Trophoblast cell (in vitro differentiated cells and primary cell): Measurements from ENCODE around the gene PEA15.

ENCODE experiments used
- DNase-seq, 2 donors: peaks; one replicate each; pipeline ENCODE4 v3.0.0-alpha.2; 2016
- H2AFZ ChIP-seq: 2 replicates; pipeline ENCODE4 v1.6.1; 2013; ENCODE audit warnings: low read length, moderate library complexity, mild to moderate bottlenecking; ENCODE audit not compliant: insufficient read depth, poor library complexity
- H2AK5ac ChIP-seq: 2 replicates; pipeline ENCODE4 v1.6.1; 2013; ENCODE audit warnings: mild to moderate bottlenecking, low read length
- H2BK120ac ChIP-seq: 2 replicates; pipeline ENCODE4 v1.6.1; 2013; ENCODE audit warnings: low read length, mild to moderate bottlenecking, moderate library complexity; ENCODE audit not compliant: insufficient read depth, poor library complexity
- H2BK12ac ChIP-seq: 2 replicates; pipeline ENCODE4 v1.6.1; 2013; ENCODE audit warnings: mild to moderate bottlenecking, low read length, moderate library complexity
- H2BK5ac ChIP-seq: 2 replicates; pipeline ENCODE4 v1.6.1; 2013; ENCODE audit warnings: low read length, low read depth, moderate library complexity, mild to moderate bottlenecking; ENCODE audit not compliant: poor library complexity
- H3K14ac ChIP-seq: 2 replicates; pipeline ENCODE4 v1.6.1; 2013; ENCODE audit warnings: mild to moderate bottlenecking, low read length
- H3K18ac ChIP-seq: 2 replicates; pipeline ENCODE4 v1.6.1; 2013; ENCODE audit warnings: mild to moderate bottlenecking, low read length
- H3K23ac ChIP-seq: 2 replicates; pipeline ENCODE4 v1.6.1; 2013; ENCODE audit warnings: low read length
- H3K27ac ChIP-seq: 2 replicates; pipeline ENCODE4 v1.5.1; 2013; ENCODE audit warnings: low read depth, mild to moderate bottlenecking, inconsistent platforms, low read length, moderate library complexity
- H3K27me3 ChIP-seq: 2 replicates; pipeline ENCODE4 v1.6.1; 2013; ENCODE audit warnings: inconsistent platforms, mild to moderate bottlenecking, low read length, moderate library complexity; ENCODE audit not compliant: insufficient read depth
- H3K36me3 ChIP-seq, 2 experiments: 1 replicate in 1 of 2; 2 replicates in 1 of 2; pipeline ENCODE4 v1.6.1; 2013; ENCODE audit warnings: low read length in 2 of 2, mild to moderate bottlenecking in 2 of 2, moderate library complexity in 1 of 2; ENCODE audit not compliant: insufficient read depth in 2 of 2, control insufficient read depth in 1 of 2
- H3K4ac ChIP-seq: 2 replicates; pipeline ENCODE4 v1.6.1; 2013; ENCODE audit warnings: low read depth, mild to moderate bottlenecking, low read length, moderate library complexity
- H3K4me1 ChIP-seq, 2 experiments: 1 replicate in 1 of 2; 2 replicates in 1 of 2; pipeline ENCODE4 v1.6.1; 2013; ENCODE audit warnings: low read length in 2 of 2, mild to moderate bottlenecking in 2 of 2, moderate library complexity in 1 of 2; ENCODE audit not compliant: insufficient read depth in 2 of 2, control insufficient read depth in 1 of 2
- H3K4me2 ChIP-seq: 2 replicates; pipeline ENCODE4 v1.6.1; 2013; ENCODE audit warnings: inconsistent platforms, mild to moderate bottlenecking, low read length, moderate library complexity
- H3K4me3 ChIP-seq: 2 replicates; pipeline ENCODE4 v1.5.1; 2013; ENCODE audit warnings: mild to moderate bottlenecking, low read depth, low read length, inconsistent platforms
- H3K79me1 ChIP-seq: one replicate; pipeline ENCODE4 v1.6.1; 2013; ENCODE audit warnings: low read length
- H3K79me2 ChIP-seq: 2 replicates; pipeline ENCODE4 v1.6.1; 2013; ENCODE audit warnings: low read length, mild to moderate bottlenecking; ENCODE audit not compliant: control insufficient read depth, insufficient read depth, poor library complexity
- H3K9ac ChIP-seq: 2 replicates; pipeline ENCODE4 v1.6.1; 2013; ENCODE audit warnings: mild to moderate bottlenecking, low read length
- H3K9me3 ChIP-seq: 2 replicates; pipeline ENCODE4 v1.6.1; 2013; ENCODE audit warnings: low read depth, mild to moderate bottlenecking, control low read depth, inconsistent platforms, low read length; ENCODE audit not compliant: insufficient read depth
- H4K12ac ChIP-seq: 2 replicates; pipeline ENCODE4 v1.6.1; 2013; ENCODE audit warnings: low read depth, mild to moderate bottlenecking, low read length, moderate library complexity
- H4K8ac ChIP-seq: 2 replicates; pipeline ENCODE4 v1.6.1; 2013; ENCODE audit warnings: low read depth, mild to moderate bottlenecking, low read length, moderate library complexity
- H4K91ac ChIP-seq: one replicate; pipeline ENCODE4 v1.6.1; 2013; ENCODE audit warnings: low read depth, mild to moderate bottlenecking, low read length, moderate library complexity
- WGBS: extraction: QIAGEN DNeasy Blood & Tissue Kit; methylation state at CpG from one replicate; pipeline ENCODE4 v1.1.7; 2013; ENCODE audit warnings: missing lambda C conversion rate; ENCODE audit not compliant: insufficient read length, insufficient coverage; ENCODE audit errors: extremely low coverage; 5-methylcytosine and 5-hydroxymethylcytosine counted together

Gene PEA15

GRCh38 chr1:160167580-160167979, 37.6 kb upstream of the PEA15 start:
- Histone ChIP-seq H3K36me3 (no peaks in the 10 kb centered on the region), H3K9me3 (no peaks in the 10 kb centered on the region), H3K18ac (no peak overlapping the region), H3K4me2 (no peak overlapping the region), H2AK5ac (no peak overlapping the region), H3K9ac (no peak overlapping the region), H2BK12ac (no peak overlapping the region), H2AFZ (no peak overlapping the region), H3K4me3 (no peak overlapping the region), H4K12ac (no peak overlapping the region), H4K91ac (no peak overlapping the region), H3K27me3 (no peaks in the 10 kb centered on the region), H3K79me1 (peaks cover 4% of the 10 kb centered on the region), H3K4ac (no peak overlapping the region), H2BK5ac (no peak overlapping the region), H2BK120ac (no peak overlapping the region), H3K27ac (no peak overlapping the region), H3K4me1 (peaks cover 17 to 18% of the 10 kb centered on the region in 2 experiments), H3K14ac (no peak overlapping the region), H3K23ac (no peak overlapping the region), H4K8ac (no peak overlapping the region), H3K79me2 (no peaks in the 10 kb centered on the region)
- WGBS: no CpG with 5 or more reads among the region's 6 CpGs
- DNase-seq: peak in 1 of 2 donors; percentile 9

- Histone ChIP-seq H4K8ac (no peak overlapping the region), H4K12ac (no peak overlapping the region), H3K4me3 (no peak overlapping the region), H3K36me3 (no peaks in the 10 kb centered on the region), H4K91ac (no peak overlapping the region), H2AFZ (no peak overlapping the region), H3K79me1 (peaks cover 4% of the 10 kb centered on the region), H2BK12ac (no peak overlapping the region), H3K18ac (no peak overlapping the region), H3K23ac (no peak overlapping the region), H3K27me3 (no peaks in the 10 kb centered on the region), H3K4me2 (no peak overlapping the region), H2BK120ac (no peak overlapping the region), H3K4ac (no peak overlapping the region), H3K9ac (no peak overlapping the region), H3K14ac (no peak overlapping the region), H3K4me1 (peaks cover 19% of the 10 kb centered on the region in 2 experiments), H3K79me2 (no peaks in the 10 kb centered on the region), H2BK5ac (no peak overlapping the region), H3K27ac (no peak overlapping the region), H3K9me3 (no peaks in the 10 kb centered on the region), H2AK5ac (no peak overlapping the region)
- DNase-seq: peak; percentile 77 to 91
- no CpG with 5 or more reads among the region's 5 CpGs for whole genome bisulfite sequencing
These were observed 37.2 kb upstream of the PEA15 start for GRCh38 chr1:160168016-160168415.

- Histone ChIP-seq H4K12ac (no peak overlapping the region), H2BK12ac (no peak overlapping the region), H3K4me1 (peaks cover 19% of the 10 kb centered on the region in 2 experiments), H3K14ac (no peak overlapping the region), H2AFZ (no peak overlapping the region), H3K27me3 (no peaks in the 10 kb centered on the region), H2AK5ac (no peak overlapping the region), H3K79me2 (no peaks in the 10 kb centered on the region), H3K9ac (no peak overlapping the region), H3K4ac (no peak overlapping the region), H4K8ac (no peak overlapping the region), H4K91ac (no peak overlapping the region), H3K36me3 (no peaks in the 10 kb centered on the region), H3K9me3 (no peaks in the 10 kb centered on the region), H3K18ac (no peak overlapping the region), H3K23ac (no peak overlapping the region), H2BK5ac (no peak overlapping the region), H3K4me2 (no peak overlapping the region), H2BK120ac (no peak overlapping the region), H3K27ac (no peak overlapping the region), H3K4me3 (no peak overlapping the region), H3K79me1 (peaks cover 4% of the 10 kb centered on the region)
- peak in 1 of 2 donors; percentile 55 for DNase-seq
- no CpG with 5 or more reads among the region's 13 CpGs for WGBS
These were observed 36.4 kb upstream of the PEA15 start for GRCh38 chr1:160168609-160169369.

- no peak overlapping the region for H3K4me2 ChIP-seq
- peak; percentile 92 to 94 for DNase-seq
- H4K12ac ChIP-seq: no peak overlapping the region
These were observed 35.4 kb upstream of the PEA15 start for GRCh38 chr1:160169553-160170399.

More at GRCh38 chr1:160169553-160170399, 35.4 kb upstream of the PEA15 start:
- Histone ChIP-seq H2AFZ (no peak overlapping the region), H3K4me1 (peaks cover 19% of the 10 kb centered on the region in 2 experiments), H2AK5ac (no peak overlapping the region), H3K9me3 (no peaks in the 10 kb centered on the region), H3K9ac (no peak overlapping the region), H3K4me3 (no peak overlapping the region), H3K23ac (no peak overlapping the region), H3K27ac (no peak overlapping the region), H2BK120ac (no peak overlapping the region), H3K18ac (no peak overlapping the region), H2BK12ac (no peak overlapping the region), H4K8ac (no peak overlapping the region), H4K91ac (no peak overlapping the region), H3K14ac (no peak overlapping the region), H3K27me3 (no peaks in the 10 kb centered on the region), H3K4ac (no peak overlapping the region), H3K79me2 (no peaks in the 10 kb centered on the region), H2BK5ac (no peak overlapping the region), H3K79me1 (peaks cover 4% of the 10 kb centered on the region), H3K36me3 (no peaks in the 10 kb centered on the region)
- WGBS: no CpG with 5 or more reads among the region's 15 CpGs
